GM18526 (cell line): Measurements from ENCODE around the gene COL18A1.

Experiments
- POLR2A ChIP-seq: IDR thresholded peaks from 3 replicates; pipeline ENCODE4 v1.6.1; 2011; ENCODE audit not compliant: insufficient read length; ENCODE audit errors: extremely low read depth

Gene COL18A1

DNA sequence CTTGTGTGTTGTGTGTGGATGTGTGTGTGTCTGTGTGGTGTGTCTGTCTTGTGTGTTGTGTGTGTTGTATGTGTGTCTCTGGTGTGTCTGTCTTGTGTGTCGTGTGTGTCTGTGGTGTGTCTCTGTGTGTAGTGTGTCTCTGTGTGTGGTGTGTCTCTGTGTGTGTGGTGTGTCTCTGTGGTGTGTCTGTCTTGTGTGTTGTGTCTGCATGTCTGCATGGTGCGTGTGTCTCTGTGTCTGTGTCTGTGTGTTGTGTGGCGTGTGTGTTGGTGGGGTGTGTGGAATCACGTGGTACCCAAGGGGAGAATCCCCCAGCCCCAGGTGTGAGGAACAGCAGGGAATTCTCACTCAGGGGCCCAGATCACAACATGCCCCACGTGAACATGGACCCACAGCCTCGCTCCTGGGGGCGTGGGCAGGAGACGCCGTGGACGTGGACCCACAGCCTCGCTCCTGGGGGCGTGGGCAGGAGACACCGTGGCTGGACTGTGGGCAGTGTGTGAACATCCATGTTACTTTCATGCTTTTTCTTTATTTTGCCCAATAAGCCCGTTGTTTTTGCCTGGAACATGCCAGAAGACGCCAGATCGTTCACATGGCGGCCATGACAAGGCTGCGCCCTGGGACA lies 69.5 kb downstream of the COL18A1 start:
- no peak for TF ChIP-seq POLR2A

DNA sequence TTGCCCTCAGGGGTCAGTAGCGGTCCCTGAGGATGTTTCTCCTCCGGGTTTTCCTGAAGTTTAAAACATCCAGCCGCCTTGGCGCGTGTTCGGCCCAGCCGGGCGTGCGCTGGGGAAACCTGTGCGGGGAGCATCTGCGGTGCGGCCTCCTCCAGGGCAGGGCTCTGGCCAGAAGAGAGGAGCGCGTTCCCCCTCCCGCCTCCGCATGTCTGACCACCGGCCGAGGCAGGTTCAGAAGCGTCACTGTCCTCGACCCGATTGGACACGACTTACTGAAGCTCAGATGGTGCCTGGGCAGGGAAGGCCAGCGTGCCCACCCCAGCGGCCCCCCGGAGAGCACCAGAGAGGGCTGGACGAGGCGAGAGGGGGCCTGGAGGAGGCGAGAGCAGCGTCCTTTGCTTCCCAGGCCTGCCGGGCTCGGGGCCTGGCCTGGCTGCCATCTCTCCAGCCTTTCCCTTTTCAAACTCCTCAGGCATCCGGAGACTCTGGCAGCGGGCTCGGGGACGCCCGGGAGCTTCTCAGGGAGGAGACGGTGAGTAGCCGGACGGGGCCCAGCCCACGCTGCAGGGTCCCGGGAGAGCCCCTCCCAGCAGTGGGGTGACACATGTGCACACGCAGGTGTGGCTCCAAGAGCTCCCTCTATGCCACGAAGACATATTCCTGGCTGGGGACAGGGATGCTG lies 70.2 kb downstream of the COL18A1 start:
- no peak for TF ChIP-seq POLR2A

DNA sequence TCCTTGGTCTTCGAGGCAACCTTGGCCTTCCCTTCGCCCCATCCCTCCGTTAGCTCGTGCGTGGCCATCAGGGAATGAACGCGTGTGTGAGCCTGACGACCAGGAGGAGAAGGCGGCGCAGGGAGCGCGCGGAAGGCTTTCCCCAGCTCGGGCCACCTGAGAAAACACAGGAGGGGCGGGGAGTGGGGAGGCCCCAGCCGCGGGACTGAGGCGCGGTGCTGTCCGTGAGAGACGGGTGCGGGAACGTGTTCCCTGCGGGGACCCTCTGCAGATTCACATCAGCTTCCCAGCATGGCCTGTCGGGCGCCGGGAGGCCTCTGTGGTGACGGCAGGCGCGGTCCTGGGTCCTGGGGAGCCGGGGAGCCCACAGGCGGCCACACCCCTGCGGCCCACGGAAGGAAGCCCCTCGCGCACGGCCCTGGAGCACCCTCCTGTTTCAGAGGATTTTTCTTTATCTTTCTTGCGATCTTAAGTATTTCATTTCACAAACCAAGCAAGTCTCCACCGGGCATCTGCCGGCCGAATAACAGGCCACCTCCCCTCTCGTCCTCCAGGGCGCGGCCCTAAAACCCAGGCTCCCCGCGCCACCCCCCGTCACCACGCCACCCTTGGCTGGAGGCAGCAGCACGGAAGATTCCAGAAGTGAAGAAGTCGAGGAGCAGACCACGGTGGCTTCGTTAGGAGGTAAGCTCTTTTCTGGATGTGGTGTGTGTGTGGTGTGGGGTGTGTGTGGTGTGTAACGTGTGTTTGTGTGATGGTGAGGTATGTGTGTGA lies 71.0 kb downstream of the COL18A1 start:
- TF ChIP-seq POLR2A, result no peak

DNA sequence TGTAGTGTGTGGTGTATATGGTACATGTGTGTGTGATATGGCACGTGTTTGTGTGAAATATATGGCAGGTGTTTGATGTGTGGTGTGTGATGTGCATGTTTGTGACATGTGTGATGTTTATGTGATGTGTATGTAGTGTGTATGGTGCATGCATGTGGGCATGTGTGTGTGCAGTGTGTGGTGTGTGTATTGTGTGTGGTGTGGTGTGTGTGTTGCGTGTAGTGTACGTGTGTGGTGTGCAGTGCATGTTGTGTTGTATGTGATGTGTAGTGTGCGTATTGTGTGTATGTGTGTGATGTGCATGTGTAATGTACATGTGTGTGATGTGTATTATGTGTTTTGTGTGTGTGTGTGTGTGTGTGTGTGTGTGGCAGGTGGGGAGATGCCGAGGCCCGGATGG lies 71.6 kb downstream of the COL18A1 start:
- no peak for TF ChIP-seq POLR2A

DNA sequence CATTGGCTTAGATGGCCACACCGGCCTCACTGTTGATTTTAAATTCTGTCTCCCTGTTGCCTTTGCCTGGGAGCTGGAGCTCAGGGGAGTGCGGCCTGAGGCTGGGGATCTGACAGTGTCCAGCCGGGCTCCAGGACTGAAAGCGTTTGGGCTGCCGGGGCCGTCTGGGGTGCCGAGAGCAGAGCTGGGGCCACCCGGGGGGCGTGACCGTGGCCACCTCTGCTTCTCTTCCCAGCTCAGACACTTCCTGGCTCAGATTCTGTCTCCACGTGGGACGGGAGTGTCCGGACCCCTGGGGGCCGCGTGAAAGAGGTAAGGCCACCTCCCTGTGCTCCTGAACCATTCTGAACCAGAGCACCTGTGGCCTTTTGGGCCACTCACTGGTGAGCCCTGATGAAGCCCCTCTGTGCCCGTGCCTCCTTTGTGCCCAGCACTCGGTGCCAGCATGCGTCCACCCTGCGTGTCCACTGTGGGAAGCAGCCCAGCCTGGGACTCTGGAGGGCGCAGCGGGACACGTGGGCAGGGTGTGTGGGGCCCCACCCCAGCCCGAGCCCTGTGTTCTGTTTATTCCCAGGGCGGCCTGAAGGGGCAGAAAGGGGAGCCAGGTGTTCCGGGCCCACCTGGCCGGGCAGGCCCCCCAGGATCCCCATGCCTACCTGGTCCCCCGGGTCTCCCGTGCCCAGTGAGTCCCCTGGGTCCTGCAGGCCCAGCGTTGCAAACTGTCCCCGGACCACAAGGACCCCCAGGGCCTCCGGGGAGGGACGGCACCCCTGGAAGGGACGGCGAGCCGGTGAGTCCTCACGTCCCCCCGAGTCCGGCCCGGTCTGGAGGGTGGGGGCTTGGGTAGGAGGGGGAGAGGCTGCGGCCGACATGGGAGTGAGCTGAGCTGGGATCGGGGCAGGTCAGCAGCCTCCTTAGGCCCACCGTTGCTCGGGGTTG lies 72.5 kb downstream of the COL18A1 start:
- TF ChIP-seq POLR2A, result no peak

DNA sequence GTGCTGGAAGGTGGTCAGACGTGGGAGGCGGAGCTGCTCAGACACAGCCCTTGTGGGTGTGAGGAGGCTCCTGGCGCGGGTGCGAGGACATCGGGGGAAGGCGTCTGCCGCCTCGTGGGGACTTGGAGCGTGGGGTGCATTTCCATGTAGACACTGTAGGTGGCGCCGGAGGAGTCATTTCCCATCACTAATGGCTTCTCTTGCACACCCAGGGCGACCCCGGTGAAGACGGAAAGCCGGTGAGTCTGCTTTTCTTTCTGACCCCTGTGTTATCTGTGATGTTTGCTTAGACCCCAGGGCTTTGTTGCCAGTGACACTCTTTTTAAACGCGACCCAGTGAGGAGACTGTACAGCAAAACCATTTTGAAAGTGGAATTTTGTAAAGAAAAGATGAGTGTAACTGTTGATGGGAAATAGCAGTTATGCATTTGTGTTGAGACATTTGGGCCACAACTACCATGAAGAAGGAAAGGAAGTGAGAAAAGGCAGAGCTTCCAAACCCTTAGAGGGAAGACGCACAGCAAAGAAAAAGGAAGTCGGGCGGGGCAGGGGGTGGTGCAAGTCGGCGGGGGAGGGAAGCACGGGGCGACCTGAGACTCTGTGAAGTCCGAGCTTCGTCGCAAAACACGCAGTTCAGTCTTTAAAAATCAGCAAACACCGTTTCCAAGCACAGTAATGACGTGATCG lies 73.3 kb downstream of the COL18A1 start:
- no peak for TF ChIP-seq POLR2A

DNA sequence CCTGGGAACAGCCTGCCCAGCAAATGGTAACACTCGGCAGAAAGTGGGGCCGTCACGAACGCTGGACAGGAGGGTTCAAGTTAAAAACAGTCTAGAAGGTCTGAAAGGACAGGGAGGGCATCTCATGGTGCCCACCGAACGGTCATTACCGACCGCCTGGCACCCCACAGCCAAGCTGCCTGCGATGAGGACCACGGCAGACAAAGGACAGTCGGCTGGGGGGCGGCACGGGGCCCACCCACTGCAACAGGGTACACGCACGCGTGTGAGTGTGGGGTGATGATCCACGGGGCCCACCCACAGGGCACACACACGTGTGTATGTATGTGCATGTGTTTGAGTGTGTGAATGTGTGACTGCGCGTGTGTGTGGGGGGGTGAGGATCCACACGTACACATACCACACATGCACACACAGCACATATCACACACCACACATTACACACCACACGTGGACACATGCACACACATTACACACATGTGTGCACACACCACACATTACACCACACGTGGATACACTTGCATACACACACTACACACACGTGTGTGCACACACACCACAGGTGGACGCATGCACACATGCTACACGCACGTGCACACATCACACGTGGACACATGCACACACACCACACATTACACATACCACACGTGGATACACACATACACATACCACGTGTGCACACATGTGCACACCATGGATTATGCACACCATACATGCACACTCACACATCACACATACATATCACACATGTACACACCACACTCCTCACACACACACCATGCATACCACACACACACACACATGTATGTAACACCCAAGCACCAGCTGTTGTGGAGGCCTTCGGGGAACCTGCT lies 74.1 kb downstream of the COL18A1 start:
- no peak for TF ChIP-seq POLR2A

DNA sequence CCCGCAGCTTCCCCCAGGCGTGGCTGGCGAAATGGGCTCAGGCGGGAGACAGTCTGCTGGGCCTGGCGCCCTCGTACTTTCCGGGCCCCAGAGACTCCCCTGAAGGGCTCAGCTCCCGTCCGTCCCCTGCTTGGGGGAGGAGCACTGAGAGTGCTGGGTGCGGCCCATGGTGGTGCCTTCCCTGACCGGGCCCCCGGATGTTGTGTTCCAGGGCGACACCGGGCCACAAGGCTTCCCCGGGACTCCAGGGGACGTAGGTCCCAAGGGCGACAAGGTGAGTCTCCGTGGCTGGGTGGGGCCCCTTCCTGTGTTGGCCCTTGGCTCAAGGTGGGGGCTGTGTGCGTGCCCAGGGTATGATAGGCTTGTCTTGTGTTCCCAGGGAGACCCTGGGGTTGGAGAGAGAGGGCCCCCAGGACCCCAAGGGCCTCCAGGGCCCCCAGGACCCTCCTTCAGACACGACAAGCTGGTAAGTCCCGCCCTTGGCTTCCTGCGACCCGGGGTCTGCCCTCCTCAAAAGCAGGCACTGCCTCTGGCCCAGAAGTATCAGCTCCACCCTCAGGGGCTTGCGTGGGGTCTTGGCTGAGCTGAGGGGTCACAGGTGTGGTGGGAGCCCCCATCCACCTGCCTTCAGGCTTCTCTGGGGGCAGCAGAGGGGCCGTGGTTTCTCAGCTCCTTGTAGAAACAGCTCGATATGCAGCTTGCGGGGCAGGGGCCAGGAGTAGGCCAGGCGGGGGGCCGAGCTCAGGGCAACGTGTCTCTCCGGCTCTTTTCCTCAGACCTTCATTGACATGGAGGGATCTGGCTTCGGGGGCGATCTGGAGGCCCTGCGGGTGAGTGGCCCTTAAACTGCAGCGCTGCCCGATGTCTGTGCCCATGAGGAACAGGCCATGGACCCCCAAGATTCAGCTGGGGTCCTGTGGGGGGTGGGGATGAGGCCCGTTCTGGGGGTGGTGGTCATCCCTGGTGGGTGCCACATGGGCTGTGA lies 75.0 kb downstream of the COL18A1 start:
- TF ChIP-seq POLR2A, result no peak

DNA sequence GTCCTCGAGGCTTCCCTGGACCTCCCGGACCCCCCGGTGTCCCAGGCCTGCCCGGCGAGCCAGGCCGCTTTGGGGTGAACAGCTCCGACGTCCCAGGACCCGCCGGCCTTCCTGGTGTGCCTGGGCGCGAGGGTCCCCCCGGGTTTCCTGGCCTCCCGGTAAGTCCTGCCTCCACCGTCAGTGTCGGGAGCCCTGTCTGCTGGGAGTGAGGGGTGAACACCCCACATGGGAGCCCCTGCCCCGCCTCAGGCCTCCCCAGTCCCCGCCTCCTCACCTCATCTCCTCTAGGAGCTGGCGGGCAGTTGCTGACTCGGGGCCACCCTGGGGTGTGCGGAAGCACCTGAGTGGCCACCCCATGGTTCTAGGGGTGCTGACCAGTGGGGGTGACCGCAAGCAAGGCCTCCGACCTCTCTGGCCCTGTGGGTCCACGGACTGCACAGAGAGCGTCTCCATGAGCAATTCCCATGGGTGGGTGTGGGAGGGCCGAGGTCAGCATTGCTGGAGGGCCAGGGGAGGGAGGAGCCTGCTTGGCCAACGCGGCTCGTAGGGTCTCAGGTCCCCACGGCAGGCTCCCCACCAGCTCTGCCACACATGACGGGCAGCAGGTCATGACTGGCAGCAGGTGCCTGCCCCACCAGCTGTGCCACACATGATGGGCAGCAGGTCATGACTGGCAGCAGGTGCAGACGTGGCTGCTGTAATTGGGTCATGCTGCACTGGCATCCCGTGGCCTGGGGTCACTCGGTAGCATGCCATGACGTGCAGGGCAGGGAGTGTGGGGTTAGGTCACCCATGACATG lies 75.9 kb downstream of the COL18A1 start:
- no peak for TF ChIP-seq POLR2A

DNA sequence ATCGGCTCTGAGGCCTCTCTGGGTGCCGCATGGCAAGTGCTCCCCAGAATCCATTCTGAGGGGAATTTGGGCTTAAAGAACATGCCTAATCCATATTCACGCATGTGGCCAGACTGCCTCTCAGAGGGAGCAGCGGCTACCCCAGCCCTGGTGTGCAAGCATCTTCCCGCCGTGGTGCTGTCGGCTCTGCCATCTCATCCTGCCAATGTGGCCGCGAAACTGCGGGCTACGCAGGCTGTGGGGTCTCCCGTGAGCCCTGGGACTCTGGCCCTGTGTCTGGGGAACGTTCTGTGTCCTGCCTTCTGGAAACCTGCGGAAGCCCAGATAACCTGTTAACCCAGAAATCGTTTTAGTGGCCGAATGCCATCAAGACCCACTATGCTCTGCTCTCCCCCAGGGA lies 76.6 kb downstream of the COL18A1 start:
- no peak for TF ChIP-seq POLR2A

DNA sequence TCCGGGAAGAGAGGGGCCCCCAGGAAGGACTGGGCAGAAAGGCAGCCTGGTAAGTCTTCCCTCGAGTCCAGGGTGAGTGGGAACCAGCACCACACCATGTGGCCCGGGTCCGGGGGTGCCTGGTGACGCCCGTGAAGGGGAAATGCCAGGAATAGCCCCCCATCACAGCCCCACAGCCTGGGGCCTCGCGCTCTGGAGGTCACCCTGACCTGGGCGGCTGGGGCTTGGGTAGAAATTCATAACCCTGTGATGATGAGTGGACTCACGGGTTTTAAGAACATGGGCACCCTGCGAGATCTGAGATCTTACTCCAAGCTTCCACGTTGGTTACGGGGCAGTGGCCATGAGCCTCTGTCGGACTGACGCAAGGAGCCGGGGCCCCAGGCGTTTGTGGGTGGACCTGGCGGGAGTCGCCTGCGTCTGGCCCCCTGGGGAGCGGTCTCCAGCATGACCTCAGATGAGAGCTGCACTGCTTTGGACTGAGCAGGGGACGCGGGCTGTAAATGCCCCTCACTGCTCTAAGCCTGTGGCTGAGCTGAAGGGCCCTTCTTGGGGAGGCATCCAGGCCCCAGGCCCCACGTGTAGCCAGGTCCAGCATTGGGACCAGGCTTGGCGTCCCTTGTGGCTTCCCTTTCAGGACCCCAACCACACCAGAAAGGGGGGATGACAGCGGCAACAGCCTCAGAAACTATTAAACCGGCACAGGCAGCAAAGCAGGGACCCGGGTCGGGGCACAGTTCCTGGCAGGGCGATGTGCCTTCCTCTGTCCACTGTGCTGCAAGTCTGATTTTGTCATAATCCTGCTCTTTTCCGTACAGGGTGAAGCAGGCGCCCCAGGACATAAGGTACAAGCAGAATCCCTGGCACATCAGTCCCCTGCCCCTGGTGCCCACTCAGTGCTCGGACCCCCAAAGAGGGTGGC lies 77.3 kb downstream of the COL18A1 start:
- TF ChIP-seq POLR2A, result no peak
